Measurements from ENCODE around the gene LIPA. TPM values are rescaled to one million over a fixed set of nuclear protein-coding genes. Genes with fewer than 3 reads are reported as not detected.

The LIPA gene
- total and polyA plus RNA-seq, 2 experiments from 2014 or later: 113 to 134 TPM

DNA sequence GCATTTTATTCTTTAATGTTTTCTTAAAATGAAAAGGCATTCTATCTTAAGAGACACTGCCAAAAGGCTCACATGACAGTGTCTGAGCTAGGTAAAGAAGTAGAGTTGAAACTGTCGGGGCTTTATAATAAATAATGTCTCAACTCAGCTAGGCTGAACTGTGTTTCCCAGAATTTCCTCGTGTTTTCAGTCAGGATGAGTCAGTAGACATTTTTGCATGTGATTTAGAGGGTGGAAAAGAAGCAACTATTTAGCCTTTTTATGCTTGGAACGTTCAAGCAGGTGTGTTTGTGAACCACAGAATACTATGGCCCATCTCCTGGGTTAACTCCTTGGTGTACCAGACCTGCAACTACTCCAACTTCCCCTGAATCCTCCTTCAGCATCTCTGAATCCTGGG is 23.4 kb upstream of the LIPA start:
- peak; percentile 69 for DNase-seq
- H3K79me2 ChIP-seq (ENCODE audit: insufficient read depth): no peaks in the 10 kb centered on the region
- H3K27ac ChIP-seq: peak overlapping the region; percentile 59
- H3K4me2 ChIP-seq (ENCODE audit: unreplicated experiment): peak overlapping the region; percentile 51
- 1 to 3% methylated on average over 3 of the region's 3 CpGs for WGBS, 2 experiments (ENCODE audit: low coverage in 1 of 2, low lambda C conversion rate in 2 of 2, missing lambda C conversion rate in 2 of 2)
- H3K4me3 ChIP-seq: no peak overlapping the region
- peaks cover 60% of the 10 kb centered on the region for H3K4me1 ChIP-seq (ENCODE audit: insufficient read depth)
- no peaks in the 10 kb centered on the region for H3K9me2 ChIP-seq (ENCODE audit: insufficient read depth)
- H4K20me1 ChIP-seq (ENCODE audit: insufficient read depth): no peaks in the 10 kb centered on the region
- H3K9me3 ChIP-seq (ENCODE audit: low read depth): no peaks in the 10 kb centered on the region
- peaks cover 44% of the 10 kb centered on the region for H3F3A ChIP-seq (ENCODE audit: insufficient read depth)
- TF ChIP-seq EZH2 (IDR thresholded peaks at IDR 0.05; ENCODE audit: insufficient read depth, poor library complexity, severe bottlenecking): no peak
- TF ChIP-seq EZH2phosphoT487 (IDR thresholded peaks at IDR 0.05; ENCODE audit: insufficient read depth, low read depth): no peak
- H3K9ac ChIP-seq: 0 out of 2 replicates have a peak overlapping the region, but pooled peaks have one; percentile 15
- in situ Hi-C loops (cut with MboI): no loop called here
- no peaks in the 10 kb centered on the region for H3K27me3 ChIP-seq (replicated peaks; ENCODE audit: insufficient read depth)
- no peaks in the 10 kb centered on the region for H3K36me3 ChIP-seq (ENCODE audit: low read depth)
- H2AFZ ChIP-seq: peak overlapping the region; percentile 37; the same call in 1 of the 2 replicates

DNA sequence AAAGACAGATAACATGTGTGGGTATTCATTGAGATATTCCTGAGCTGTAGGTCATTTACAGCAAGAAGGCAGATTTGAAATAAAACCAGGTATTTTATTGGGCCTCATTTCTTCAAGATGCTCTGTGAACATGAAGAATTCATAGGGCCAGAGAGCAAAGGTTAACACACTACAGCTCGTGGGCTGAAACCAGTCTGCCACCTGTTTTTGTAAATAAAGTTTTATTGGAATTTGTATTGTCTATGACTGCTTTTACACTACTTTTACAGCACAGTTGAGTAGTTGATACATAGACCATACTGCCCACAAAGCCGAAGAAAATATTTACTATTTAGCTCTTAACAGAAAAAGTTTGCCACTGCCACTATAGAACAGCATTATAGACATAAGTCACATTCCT is 22.1 kb upstream of the LIPA start:
- Histone ChIP-seq H3K4me2 (ENCODE audit: unreplicated experiment) (no peak overlapping the region), H3K36me3 (ENCODE audit: low read depth) (no peaks in the 10 kb centered on the region), H2AFZ (no peak overlapping the region), H3K9me2 (ENCODE audit: insufficient read depth) (no peaks in the 10 kb centered on the region), H3K79me2 (ENCODE audit: insufficient read depth) (no peaks in the 10 kb centered on the region), H3K4me1 (ENCODE audit: insufficient read depth) (peaks cover 53% of the 10 kb centered on the region), H3K9ac (no peak overlapping the region), H3K9me3 (ENCODE audit: low read depth) (no peaks in the 10 kb centered on the region), H3F3A (ENCODE audit: insufficient read depth) (peaks cover 32% of the 10 kb centered on the region), H3K4me3 (no peak overlapping the region), H4K20me1 (ENCODE audit: insufficient read depth) (no peaks in the 10 kb centered on the region), H3K27me3 (replicated peaks; ENCODE audit: insufficient read depth) (no peaks in the 10 kb centered on the region), H3K27ac (no peak overlapping the region)
- in situ Hi-C loops (cut with MboI): no loop called here
- TF ChIP-seq EZH2phosphoT487 (IDR thresholded peaks at IDR 0.05; ENCODE audit: insufficient read depth, low read depth): no peak
- no peak for TF ChIP-seq EZH2 (IDR thresholded peaks at IDR 0.05; ENCODE audit: insufficient read depth, poor library complexity, severe bottlenecking)
- WGBS, 2 experiments (ENCODE audit: low coverage in 1 of 2, low lambda C conversion rate in 2 of 2, missing lambda C conversion rate in 2 of 2): 95 to 97% methylated on average over 2 of the region's 2 CpGs
- DNase-seq: no peak

DNA sequence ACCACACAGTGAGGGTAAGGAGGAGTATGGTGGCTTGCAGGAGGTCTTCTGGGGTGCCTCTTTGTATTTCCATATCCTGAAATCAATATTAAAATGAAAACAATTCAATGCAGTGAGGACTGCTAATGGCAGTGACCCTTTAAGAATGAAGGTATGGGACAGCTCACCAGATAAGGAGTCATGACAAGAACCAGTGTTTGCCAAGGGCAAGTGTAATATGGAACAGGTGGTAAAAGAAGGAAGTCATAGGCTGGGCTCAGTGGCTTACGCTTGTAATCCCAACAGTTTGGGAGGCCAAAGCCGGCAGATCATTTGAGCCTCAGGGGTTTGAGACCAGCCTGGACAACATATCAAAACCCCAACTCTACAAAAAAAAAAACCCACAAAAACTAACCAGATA is 20.0 kb upstream of the LIPA start:
- DNase-seq: no peak
- no peak overlapping the region for H2AFZ ChIP-seq
- no peaks in the 10 kb centered on the region for H3K79me2 ChIP-seq (ENCODE audit: insufficient read depth)
- WGBS, 2 experiments (ENCODE audit: low coverage in 1 of 2, low lambda C conversion rate in 2 of 2, missing lambda C conversion rate in 2 of 2): 83 to 90% methylated on average over 2 of the region's 2 CpGs
- H3K27ac ChIP-seq: no peak overlapping the region
- no peaks in the 10 kb centered on the region for H3K9me3 ChIP-seq (ENCODE audit: low read depth)
- in situ Hi-C loops (cut with MboI): no loop called here
- TF ChIP-seq EZH2phosphoT487 (IDR thresholded peaks at IDR 0.05; ENCODE audit: insufficient read depth, low read depth) (no peak), EZH2 (IDR thresholded peaks at IDR 0.05; ENCODE audit: insufficient read depth, poor library complexity, severe bottlenecking) (no peak)
- no peak overlapping the region for H3K4me2 ChIP-seq (ENCODE audit: unreplicated experiment)
- H3K36me3 ChIP-seq (ENCODE audit: low read depth): no peaks in the 10 kb centered on the region
- no peaks in the 10 kb centered on the region for H3K9me2 ChIP-seq (ENCODE audit: insufficient read depth)
- no peaks in the 10 kb centered on the region for H4K20me1 ChIP-seq (ENCODE audit: insufficient read depth)
- no peak overlapping the region for H3K9ac ChIP-seq
- H3K4me1 ChIP-seq (ENCODE audit: insufficient read depth): peaks cover 36% of the 10 kb centered on the region
- no peaks in the 10 kb centered on the region for H3K27me3 ChIP-seq (replicated peaks; ENCODE audit: insufficient read depth)
- peaks cover 22% of the 10 kb centered on the region for H3F3A ChIP-seq (ENCODE audit: insufficient read depth)
- H3K4me3 ChIP-seq: no peak overlapping the region

DNA sequence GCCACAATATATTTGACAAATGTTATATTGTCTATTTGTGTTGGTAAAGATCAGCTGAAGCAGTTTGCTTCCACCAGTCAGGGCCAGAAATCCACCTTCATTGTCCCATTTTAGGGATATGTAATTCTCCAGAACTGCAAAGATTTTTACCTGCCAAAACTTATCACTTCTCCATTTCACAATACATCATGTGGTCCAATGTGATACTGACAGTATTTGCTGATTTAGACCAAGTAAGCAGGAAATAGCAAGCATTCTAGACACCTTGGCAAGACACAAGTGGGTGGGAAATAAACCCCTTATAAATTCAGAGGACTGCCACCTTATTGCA is 18.5 kb upstream of the LIPA start:
- TF ChIP-seq EZH2phosphoT487 (IDR thresholded peaks at IDR 0.05; ENCODE audit: insufficient read depth, low read depth) (no peak), EZH2 (IDR thresholded peaks at IDR 0.05; ENCODE audit: insufficient read depth, poor library complexity, severe bottlenecking) (no peak)

More for the DNA sequence above, 18.5 kb upstream of the LIPA start:
- no peaks in the 10 kb centered on the region for H3K9me2 ChIP-seq (ENCODE audit: insufficient read depth)
- H3K9ac ChIP-seq: no peak overlapping the region
- no peak overlapping the region for H2AFZ ChIP-seq
- peaks cover 10% of the 10 kb centered on the region for H3F3A ChIP-seq (ENCODE audit: insufficient read depth)
- no peaks in the 10 kb centered on the region for H4K20me1 ChIP-seq (ENCODE audit: insufficient read depth)
- peaks cover 23% of the 10 kb centered on the region for H3K4me1 ChIP-seq (ENCODE audit: insufficient read depth)
- no peak overlapping the region for H3K4me3 ChIP-seq
- in situ Hi-C loops (cut with MboI): no loop called here
- H3K27ac ChIP-seq: no peak overlapping the region
- H3K36me3 ChIP-seq (ENCODE audit: low read depth): no peaks in the 10 kb centered on the region
- H3K79me2 ChIP-seq (ENCODE audit: insufficient read depth): no peaks in the 10 kb centered on the region
- no peaks in the 10 kb centered on the region for H3K27me3 ChIP-seq (replicated peaks; ENCODE audit: insufficient read depth)
- DNase-seq: no peak
- H3K4me2 ChIP-seq (ENCODE audit: unreplicated experiment): no peak overlapping the region
- no peaks in the 10 kb centered on the region for H3K9me3 ChIP-seq (ENCODE audit: low read depth)

All from GM23248 (cell line).